22Rv1 (cell line): Measurements from ENCODE around the gene PHF12.
"Not testable (repeated sequence)": the region's sequence is repeated elsewhere in the genome, so short reads cannot be mapped to it uniquely, and the experiment has no call there.

ENCODE experiments used
- H3K27ac ChIP-seq: fragments of 450-650 bp; 2 replicates; pipeline ENCODE4 v1.5.1; 2017
- CTCF ChIP-seq: fragments of 450-650 bp; IDR thresholded peaks from 2 replicates; pipeline ENCODE4 v1.5.1; 2017; ENCODE audit warnings: mild to moderate bottlenecking
- ZFX ChIP-seq: fragments of 450-650 bp; IDR thresholded peaks from 2 replicates; pipeline ENCODE4 v1.6.1; 2017; ENCODE audit warnings: antibody characterized with exemption, borderline replicate concordance

The PHF12 gene

GRCh38 chr17:28940675-28941074, 10.6 kb downstream of the PHF12 start:
- H3K27ac ChIP-seq = peak overlapping the region; percentile 35; the same call in 1 of the 2 replicates

GRCh38 chr17:28940142-28940541, 11.2 kb downstream of the PHF12 start:
- H3K27ac ChIP-seq = no peak overlapping the region
- TF ChIP-seq CTCF = no peak
- TF ChIP-seq ZFX = no peak

More at GRCh38 chr17:28940675-28941074, 10.6 kb downstream of the PHF12 start:
- TF ChIP-seq CTCF = no peak
- TF ChIP-seq ZFX = no peak

GRCh38 chr17:28938552-28938951, 12.8 kb downstream of the PHF12 start:
- no peak overlapping the region for H3K27ac ChIP-seq
- TF ChIP-seq ZFX (no peak), CTCF (no peak)

GRCh38 chr17:28937044-28937729, 14.1 kb downstream of the PHF12 start:
- H3K27ac ChIP-seq = no peak overlapping the region
- TF ChIP-seq CTCF = no peak
- TF ChIP-seq ZFX = no peak

- TF ChIP-seq ZFX = no peak
- no peak for TF ChIP-seq CTCF
- H3K27ac ChIP-seq = no peak overlapping the region
Observed at GRCh38 chr17:28935744-28936460, 15.4 kb downstream of the PHF12 start.

GRCh38 chr17:28934508-28934907, 16.8 kb downstream of the PHF12 start:
- H3K27ac ChIP-seq = not testable (repeated sequence)

GRCh38 chr17:28929787-28930186, 21.5 kb downstream of the PHF12 start:
- TF ChIP-seq CTCF (no peak), ZFX (no peak)
- no peak overlapping the region for H3K27ac ChIP-seq
